HG02571 (cell line): ENCODE results near the gene SMYD1.

Experiments used
- ATAC-seq: cut with Tn5 transposase; IDR thresholded peaks from one replicate; pipeline ENCODE4 v1.9.1; 2021; ENCODE audit warnings: mild to moderate bottlenecking, moderate library complexity; ENCODE audit not compliant: unreplicated experiment

The SMYD1 gene

DNA sequence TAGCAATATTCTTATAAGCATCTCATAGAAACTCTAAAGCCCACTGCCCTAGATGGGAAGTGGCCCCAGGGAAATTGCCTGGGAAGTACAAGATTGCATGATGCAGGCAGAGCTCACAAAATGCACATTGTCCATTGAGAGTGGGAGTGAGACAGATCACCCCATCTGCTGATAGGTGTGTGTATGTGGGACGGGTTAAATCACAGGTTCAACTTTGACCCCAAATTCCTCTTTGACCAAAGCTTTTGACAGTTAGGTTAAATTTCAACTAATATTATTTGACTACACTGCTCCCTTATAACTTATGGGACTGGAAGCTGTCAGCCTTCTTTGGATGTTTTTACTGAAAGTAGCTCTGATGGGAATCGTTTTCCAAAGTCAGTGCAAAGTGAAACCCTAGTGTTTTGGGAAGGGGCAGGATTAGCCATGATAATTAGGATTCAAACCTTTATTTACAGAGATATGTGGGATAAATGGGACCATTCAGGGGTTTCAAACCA, 71.6 kb downstream of the SMYD1 start:
- ATAC-seq, result no peak

- ATAC-seq, result no peak
Observed at GRCh38 chr2:88139804-88140203, 72.2 kb downstream of the SMYD1 start.

DNA sequence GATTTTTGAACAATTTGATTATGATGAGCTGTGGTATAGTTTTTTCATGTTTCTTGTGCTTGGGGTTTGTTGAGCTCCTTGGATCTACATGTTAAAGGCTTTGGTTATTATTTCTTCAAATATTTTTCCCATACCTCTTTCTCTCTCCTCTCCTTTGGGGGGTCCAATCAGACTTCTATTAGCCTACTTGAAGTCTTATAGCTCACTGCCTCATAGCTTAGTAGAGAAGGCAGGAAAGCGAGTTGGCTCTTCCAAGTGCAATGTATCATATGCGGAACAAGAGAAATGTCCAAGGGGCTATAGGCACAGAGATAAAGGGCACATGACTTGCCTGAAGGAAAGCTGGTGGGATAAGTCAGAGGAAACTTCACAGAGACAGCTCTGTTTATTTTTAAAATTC, 74.3 kb downstream of the SMYD1 start:
- no peak for ATAC-seq

DNA sequence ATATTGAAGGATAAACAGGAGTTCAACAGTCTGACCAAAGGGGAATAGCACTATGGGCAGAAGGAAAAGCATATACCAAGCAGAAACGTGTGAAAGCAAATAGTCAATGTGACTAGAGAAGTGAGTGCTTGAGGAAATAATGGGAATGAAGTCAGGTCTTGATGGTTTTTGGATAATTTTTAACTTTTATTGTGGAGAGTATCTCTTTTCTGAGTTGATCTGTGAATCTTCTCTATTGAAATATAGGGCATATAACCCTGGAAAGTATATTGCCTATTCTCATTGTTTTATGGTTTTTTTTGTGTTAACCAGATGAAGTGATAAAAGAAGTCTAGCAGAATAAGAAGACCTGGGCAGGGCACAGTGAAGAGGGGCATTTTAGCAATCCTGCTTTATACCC, 76.6 kb downstream of the SMYD1 start:
- no peak for ATAC-seq

- ATAC-seq, result no peak
Observed at GRCh38 chr2:88144914-88145497, 77.4 kb downstream of the SMYD1 start.

GRCh38 chr2:88146590-88146989, 79.0 kb downstream of the SMYD1 start:
- no peak for ATAC-seq

DNA sequence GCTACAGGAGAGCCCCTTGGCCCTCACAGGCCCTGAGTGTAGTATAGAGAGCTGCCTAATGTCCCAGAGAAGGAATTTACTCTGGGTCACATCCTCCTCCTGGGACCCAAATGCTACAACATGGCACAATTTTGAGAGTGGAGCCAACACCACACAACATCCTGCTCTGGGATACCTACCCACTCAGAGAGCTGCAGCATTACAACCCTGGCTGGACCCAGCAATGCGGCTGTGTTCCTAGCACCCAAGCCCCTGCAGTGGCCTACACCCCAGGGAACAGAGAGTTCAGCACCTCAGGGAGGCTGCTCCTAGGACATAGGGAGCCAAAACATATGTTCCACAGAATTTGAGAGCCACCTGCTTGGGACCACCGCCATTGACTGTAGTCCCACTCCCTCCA, 79.5 kb downstream of the SMYD1 start:
- no peak for ATAC-seq

DNA sequence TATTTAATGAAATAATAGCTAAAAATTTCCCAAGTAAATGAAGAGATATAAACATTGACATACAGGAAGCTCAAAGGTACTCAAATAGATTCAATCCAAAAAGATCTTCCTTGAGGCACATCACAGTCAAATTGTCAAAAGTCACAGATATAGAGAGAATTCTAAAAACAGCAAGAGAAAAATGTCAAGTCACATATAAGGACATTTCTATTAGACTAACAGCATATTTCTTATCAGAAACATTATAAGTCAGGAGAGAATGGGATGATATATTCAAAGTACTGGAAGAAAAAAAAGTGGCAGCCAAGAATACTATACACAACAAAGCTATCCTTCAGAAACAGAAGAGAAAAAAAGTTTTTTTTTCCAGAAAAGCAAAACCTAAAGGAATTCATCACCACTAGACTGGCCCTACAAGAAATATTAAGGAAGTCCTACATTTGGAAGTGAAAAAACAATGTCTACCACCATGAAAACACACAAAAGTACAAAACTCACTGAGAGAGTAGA, 81.4 kb downstream of the SMYD1 start:
- no peak for ATAC-seq

DNA sequence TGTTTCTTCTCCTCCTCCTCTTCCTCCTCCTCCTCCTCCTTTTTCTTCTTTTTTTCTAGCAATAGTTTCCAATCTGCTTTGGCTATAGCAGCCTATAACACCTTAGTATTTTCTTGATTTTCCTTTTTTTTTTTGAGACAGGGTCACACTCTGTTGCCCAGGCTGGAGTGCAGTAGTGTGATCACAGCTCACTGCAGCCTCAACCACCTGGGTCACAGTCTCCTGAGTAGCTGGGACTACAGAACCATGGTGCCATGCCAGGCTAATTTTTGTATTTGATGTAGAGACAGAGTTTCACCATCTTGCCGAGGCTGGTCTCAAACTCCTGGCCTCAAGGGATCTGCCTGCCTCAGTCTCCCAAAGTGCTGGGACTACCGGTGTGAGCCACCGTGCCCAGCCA, 91.9 kb downstream of the SMYD1 start:
- no peak for ATAC-seq

DNA sequence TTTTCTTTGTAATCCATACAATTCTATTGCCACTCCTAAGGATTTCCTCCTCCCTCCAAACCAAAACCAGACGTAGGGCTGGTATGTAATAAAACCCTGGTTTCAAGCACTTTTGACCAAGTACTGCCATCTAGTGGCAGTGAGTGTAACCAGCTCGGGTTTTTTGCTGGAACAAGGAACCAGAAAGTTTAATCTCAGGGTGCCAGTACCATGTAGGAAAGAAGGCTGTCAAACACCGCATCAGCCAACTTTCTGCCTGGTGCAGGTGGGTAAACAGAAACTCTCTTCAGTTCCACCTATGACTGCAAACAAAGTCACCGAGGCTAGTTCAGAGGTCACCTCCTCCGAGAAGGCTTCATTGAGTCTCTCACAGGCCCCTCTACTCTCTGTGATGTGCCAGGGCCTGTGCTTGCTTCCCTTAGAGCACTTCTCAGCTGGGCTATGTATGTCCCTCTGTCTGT, 92.4 kb downstream of the SMYD1 start:
- no peak for ATAC-seq

- ATAC-seq, result no peak
Observed at GRCh38 chr2:88160517-88160916, 92.9 kb downstream of the SMYD1 start.

- no peak for ATAC-seq
Observed at GRCh38 chr2:88161446-88162244, 94.0 kb downstream of the SMYD1 start.
